ENCODE data around the gene VAT1L. TPM values are rescaled to one million over a fixed set of nuclear protein-coding genes. Genes with fewer than 3 reads are reported as not detected.

The VAT1L gene
- total and polyA plus RNA-seq, 10 donors, result 0.02 to 0.23 (median 0.10) TPM; not detected in 4

GRCh38 chr16:77760800-77761199, 27.6 kb upstream of the VAT1L start:
- H3K36me3 ChIP-seq, result no peaks in the 10 kb centered on the region
- DNase-seq, result no peak
- no peaks in the 10 kb centered on the region for H3K9me3 ChIP-seq
- no peak overlapping the region for H3K4me3 ChIP-seq
- H3K27ac ChIP-seq, result no peak overlapping the region
- WGBS, 5 donors, result 55 to 69% (median 60%) methylated on average over 1 of the region's 1 CpG
- TF ChIP-seq POLR2AphosphoS5 (IDR thresholded peaks at IDR 0.05) (no peak), POLR2A (IDR thresholded peaks at IDR 0.05) (no peak), CTCF (IDR thresholded peaks at IDR 0.05 in 8 of 11, conservative IDR thresholded peaks at IDR 0.05 in 3 of 11) (no peak)
- H3K27me3 ChIP-seq (replicated peaks in 1 of 7), result no peaks in the 10 kb centered on the region
- intact Hi-C loops (cut with DNase I; ENCODE audit: low total_unique reads), result no loop called here
- H3K4me1 ChIP-seq, result peaks cover 0 to 5% (median 2%) of the 10 kb centered on the region in 6 donors

- TF ChIP-seq CTCF (IDR thresholded peaks at IDR 0.05 in 8 of 11, conservative IDR thresholded peaks at IDR 0.05 in 3 of 11) (no peak), POLR2AphosphoS5 (IDR thresholded peaks at IDR 0.05) (no peak), POLR2A (IDR thresholded peaks at IDR 0.05) (no peak)
- Histone ChIP-seq H3K36me3 (no peaks in the 10 kb centered on the region), H3K27me3 (replicated peaks in 1 of 7) (no peaks in the 10 kb centered on the region), H3K4me1 (peaks cover 0 to 5% (median 2%) of the 10 kb centered on the region in 6 donors), H3K27ac (no peak overlapping the region), H3K4me3 (no peak overlapping the region), H3K9me3 (no peaks in the 10 kb centered on the region)
- no peak for DNase-seq
- 64 to 83% (median 75%) methylated on average over 1 of the region's 1 CpG for WGBS, 5 donors
- intact Hi-C loops (cut with DNase I; ENCODE audit: low total_unique reads), result no loop called here
Measured at GRCh38 chr16:77761204-77761603, 27.2 kb upstream of the VAT1L start.

- DNase-seq, result no peak
- TF ChIP-seq POLR2AphosphoS5 (IDR thresholded peaks at IDR 0.05) (no peak), CTCF (IDR thresholded peaks at IDR 0.05 in 8 of 11, conservative IDR thresholded peaks at IDR 0.05 in 3 of 11) (no peak), POLR2A (IDR thresholded peaks at IDR 0.05) (no peak)
Measured at GRCh38 chr16:77762262-77762661, 26.1 kb upstream of the VAT1L start.

GRCh38 chr16:77763994-77764393, 24.4 kb upstream of the VAT1L start:
- intact Hi-C loops (cut with DNase I; ENCODE audit: low total_unique reads), result no loop called here
- Histone ChIP-seq H3K4me1 (peaks cover 0 to 5% (median 2%) of the 10 kb centered on the region in 6 donors), H3K27me3 (replicated peaks in 1 of 7) (no peaks in the 10 kb centered on the region), H3K4me3 (no peak overlapping the region), H3K36me3 (no peaks in the 10 kb centered on the region), H3K9me3 (no peaks in the 10 kb centered on the region), H3K27ac (no peak overlapping the region)
- TF ChIP-seq POLR2AphosphoS5 (IDR thresholded peaks at IDR 0.05), result no peak
- TF ChIP-seq CTCF (IDR thresholded peaks at IDR 0.05 in 8 of 11, conservative IDR thresholded peaks at IDR 0.05 in 3 of 11), result no peak
- no peak for TF ChIP-seq POLR2A (IDR thresholded peaks at IDR 0.05)
- WGBS, 5 donors, result 79 to 100% (median 91%) methylated on average over 1 of the region's 1 CpG
- no peak for DNase-seq

More at GRCh38 chr16:77762262-77762661, 26.1 kb upstream of the VAT1L start:
- Histone ChIP-seq H3K4me3 (no peak overlapping the region), H3K27ac (no peak overlapping the region), H3K36me3 (no peaks in the 10 kb centered on the region), H3K27me3 (replicated peaks in 1 of 7) (no peaks in the 10 kb centered on the region), H3K4me1 (peaks cover 0 to 5% (median 2%) of the 10 kb centered on the region in 6 donors), H3K9me3 (no peaks in the 10 kb centered on the region)
- intact Hi-C loops (cut with DNase I; ENCODE audit: low total_unique reads), result no loop called here
- 41 to 80% (median 61%) methylated on average over 2 of the region's 2 CpGs for WGBS, 5 donors

All from spleen (tissue), 11 donors.